AG20443 (cell line): ENCODE measurements around the gene ZMPSTE24.

Experiments
- DNase-seq: peaks from one replicate; pipeline ENCODE4 v3.0.0; 2012; ENCODE audit warnings: low spot score, mixed read lengths

ZMPSTE24 gene

GRCh38 chr1:40264354-40264781 is 6.3 kb downstream of the ZMPSTE24 start:
- no peak for DNase-seq

GRCh38 chr1:40265298-40265697 is 7.3 kb downstream of the ZMPSTE24 start:
- DNase-seq = no peak

- DNase-seq = no peak
Observed at GRCh38 chr1:40265919-40266318, 7.9 kb downstream of the ZMPSTE24 start.

DNA sequence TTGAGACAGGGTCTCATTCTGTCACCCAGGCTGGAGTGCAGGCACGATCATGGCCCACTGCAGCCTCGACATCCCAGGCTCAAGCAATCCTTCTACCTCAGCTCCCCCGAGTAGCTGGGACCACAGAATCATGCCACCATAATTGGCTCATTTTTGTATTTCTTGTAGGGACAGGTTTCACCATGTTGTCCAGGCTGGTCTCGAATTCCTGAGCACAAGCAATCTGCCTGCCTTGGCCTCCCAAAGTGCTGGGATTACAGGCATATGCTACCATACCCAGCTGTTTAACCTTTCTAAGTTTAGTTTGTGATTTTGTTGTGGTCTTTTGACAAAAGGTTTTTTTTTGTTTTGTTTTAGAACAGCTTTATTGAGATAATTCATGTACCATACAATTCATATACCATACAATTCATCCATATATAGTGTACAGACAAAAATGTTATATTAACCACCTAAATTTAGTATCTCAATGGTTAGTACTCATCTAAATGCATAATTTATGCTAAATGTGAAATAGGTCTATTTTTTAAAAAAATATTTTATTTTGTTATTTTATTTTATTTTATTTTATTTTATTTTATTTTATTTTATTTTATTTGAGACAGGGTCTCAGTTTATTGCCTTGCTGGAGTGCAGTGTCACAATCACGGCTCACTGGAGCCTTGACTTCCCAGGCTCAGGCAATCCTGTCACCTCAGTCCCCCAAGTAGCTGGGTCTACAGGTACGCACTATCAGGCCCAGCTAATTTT is 8.9 kb downstream of the ZMPSTE24 start:
- DNase-seq = no peak

- peak; percentile 78 for DNase-seq
Observed at GRCh38 chr1:40267767-40268187, 9.7 kb downstream of the ZMPSTE24 start.

DNA sequence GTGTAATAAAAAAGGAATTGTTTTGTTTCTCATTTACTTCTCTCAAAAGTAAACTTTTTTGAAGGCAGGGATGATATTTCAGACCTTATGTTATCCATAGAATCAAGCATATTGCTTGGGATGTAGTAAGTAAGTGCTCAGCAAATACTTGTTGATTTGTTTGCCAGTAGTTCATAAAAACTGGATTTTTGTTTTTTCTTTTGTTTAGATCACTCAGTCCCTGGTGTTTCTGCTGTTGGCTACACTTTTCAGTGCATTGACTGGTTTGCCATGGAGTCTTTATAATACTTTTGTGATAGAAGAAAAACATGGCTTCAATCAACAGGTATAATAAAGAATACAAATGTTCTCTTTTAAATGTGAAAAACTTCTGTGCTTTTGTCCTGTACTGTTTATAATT is 10.2 kb downstream of the ZMPSTE24 start:
- no peak for DNase-seq

GRCh38 chr1:40270152-40270834 is 12.3 kb downstream of the ZMPSTE24 start:
- peak; percentile 35 for DNase-seq

DNA sequence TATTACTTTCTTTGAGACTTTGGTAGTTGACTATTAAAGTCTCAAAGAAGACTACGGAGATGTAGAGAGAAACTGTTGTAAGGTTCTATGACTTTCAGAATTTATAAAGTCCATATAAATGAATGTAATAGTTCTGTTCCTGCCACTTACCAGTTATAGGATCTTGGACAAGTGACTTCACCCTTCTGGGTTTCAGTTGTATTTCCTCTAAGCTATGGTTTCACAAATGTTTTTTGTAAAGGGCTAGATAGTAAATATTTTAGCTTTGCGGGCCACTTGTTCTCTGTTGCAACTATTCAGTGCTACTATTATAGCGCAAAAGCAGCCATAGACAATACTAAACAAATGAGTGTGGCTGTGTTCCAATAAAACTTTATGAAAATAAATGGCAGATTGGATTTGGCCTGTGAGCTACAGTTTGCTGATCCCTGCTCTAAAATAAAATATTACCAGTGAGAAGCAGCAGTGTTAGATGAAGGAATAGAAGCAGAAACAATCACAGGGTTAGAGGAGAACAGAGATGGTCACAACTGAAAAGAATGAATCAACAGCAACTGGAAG is 14.7 kb downstream of the ZMPSTE24 start:
- no peak for DNase-seq

GRCh38 chr1:40273547-40274166 is 15.6 kb downstream of the ZMPSTE24 start:
- no peak for DNase-seq

GRCh38 chr1:40274331-40274730 is 16.3 kb downstream of the ZMPSTE24 start:
- no peak for DNase-seq

DNA sequence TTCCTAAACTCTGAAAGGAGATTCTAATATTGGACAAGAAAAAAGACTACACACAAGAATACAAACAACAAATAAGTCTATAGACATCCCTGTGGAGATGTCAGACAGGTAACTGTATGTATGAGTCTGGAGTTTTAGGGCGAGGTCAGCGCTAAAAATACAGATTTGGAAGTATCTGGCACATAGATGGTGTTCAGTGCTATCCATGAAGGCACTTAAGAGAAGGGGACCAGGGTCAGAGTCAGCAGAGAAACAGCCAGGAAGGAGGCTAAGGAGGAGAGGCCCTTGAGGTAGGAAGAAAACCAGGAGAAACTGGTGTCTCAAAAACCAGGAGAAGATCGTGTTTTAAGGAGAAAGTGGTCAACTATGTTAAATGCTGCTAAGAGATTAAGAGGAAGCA is 18.1 kb downstream of the ZMPSTE24 start:
- no peak for DNase-seq

DNA sequence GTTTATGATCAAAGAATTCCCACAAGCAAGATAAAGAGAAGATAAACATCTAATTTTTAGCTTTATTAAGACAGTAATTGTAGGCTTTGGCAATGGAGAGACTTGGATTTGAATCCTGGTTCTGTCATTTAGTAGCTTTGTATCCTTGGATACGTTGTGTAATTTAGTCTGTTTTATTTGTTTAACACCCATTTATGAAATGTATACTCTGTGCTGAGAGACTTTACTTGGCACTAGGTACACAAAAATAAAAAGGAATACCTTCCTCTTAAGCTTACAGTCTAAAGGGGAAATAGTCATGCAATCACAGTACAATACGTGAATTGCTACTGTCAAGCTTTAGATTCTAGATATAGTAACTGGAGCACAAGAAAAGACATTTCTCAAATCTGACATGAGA is 23.8 kb downstream of the ZMPSTE24 start:
- DNase-seq = no peak

- no peak for DNase-seq
Observed at GRCh38 chr1:40291293-40291692, 33.3 kb downstream of the ZMPSTE24 start.

DNA sequence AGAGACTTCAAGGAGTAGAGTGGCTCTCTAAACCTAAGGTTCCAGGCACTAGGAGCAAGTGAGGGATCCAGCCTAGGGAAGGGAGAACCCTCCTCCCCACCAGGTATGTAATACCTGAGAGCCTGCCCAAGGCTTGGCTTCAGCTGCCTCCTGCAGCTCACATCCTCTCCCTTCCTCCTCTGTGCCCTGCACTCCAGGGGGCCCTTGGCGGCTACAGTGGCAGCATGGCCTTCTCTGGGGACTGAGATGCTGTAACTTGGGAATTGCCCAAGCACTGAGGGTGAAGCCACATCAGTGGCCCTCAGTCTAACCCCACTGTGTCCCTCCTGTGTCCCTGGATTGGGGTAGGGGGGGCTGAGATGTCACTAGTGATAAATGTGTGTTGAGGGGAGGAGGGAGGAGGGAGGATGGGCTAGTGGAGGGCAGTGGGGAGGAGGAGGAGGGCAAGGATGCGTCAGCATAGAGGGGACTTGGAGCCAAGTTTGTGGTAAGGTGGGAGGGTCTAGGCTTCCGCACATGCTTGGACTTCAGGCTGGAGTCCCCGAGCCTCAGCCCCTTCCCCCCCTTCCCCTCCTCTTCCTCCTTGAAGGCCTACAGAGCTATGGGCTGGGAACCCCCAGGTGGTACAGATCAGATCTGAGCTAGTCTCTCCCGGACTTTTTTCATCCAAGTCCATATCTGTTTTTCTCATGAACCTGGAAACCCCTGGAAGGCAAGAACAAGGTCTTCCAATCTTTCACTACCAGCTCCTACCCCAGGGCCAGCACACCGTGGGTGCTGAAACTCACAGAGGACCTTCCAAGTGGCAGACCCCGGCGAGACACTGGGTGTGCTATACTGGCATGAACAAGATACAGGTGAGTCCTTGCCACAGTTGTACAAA is 41.6 kb downstream of the ZMPSTE24 start:
- no peak for DNase-seq

DNA sequence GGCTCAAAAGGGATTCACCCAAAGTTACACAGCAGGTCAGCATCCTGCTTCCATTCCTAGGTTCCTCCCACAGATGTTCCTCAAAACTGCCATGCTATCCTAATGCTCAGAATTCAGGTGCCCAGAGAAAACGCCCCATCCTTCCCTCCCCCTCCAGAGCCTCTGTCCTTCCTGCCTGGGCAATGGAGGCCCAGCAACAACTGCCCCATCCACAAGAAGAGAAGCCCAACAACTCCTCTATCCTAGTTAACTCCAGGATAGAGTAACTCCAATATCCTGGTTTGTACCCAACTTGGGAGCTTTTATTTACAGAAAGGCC is 42.2 kb downstream of the ZMPSTE24 start:
- DNase-seq = no peak

DNA sequence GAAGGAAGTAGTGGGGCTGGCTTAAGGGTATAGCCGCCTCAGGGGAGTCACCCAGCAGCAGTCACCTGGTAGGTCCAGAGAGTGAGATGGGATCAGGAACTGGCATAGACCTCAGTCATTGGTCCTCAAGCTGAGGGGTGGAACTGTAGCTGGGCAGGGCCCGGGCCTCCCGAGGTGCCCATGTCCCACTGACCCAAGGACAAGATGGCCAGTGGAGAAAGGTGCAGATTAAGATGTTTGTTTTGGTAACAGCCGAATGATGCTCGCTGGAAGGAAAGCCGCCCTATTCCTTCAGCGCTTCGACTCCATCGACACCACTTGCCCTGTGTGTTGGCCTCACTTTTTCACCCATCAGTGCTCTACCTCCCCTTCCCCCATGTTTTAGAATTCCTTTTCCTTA is 42.6 kb downstream of the ZMPSTE24 start:
- no peak for DNase-seq

- DNase-seq = no peak
Observed at GRCh38 chr1:40301066-40301465, 43.0 kb downstream of the ZMPSTE24 start.

GRCh38 chr1:40301541-40302299 is 43.7 kb downstream of the ZMPSTE24 start:
- no peak for DNase-seq

GRCh38 chr1:40302475-40302874 is 44.4 kb downstream of the ZMPSTE24 start:
- no peak for DNase-seq

DNA sequence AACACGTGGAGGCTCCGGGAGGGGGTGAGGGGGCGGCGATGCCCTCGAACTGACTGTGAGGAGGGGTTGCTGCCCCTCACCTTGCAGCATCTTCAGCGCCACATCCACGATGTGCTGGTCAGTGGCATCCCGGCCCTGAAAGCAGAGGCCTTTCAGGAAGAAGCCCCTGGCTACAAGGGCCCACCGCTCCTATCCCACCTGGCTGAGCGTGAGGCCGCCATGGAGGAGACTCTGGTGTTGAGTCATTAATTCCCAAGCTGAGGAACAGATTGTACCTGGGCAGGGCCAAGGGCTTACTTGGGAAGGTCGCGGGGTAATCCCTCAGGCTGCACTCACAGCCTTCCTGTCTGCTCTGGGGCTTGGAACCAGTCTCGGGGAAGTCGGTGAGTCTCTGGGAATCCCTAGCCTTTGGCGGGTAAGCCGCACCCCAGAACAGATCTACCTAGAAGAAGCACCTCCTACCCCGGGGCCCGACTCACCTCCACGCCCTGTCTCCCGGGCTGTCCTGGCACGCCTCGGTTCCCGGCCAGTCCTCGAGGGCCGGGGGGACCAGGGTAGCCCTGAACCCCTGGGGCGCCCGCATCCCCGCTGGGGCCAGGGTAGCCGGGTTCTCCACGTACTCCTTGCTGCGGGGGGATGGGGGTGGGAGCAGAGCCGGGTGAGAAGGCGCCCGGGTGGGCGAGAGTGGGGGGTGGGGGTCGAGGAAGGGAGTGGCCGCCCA is 45.2 kb downstream of the ZMPSTE24 start:
- no peak for DNase-seq

- DNase-seq = no peak
Observed at GRCh38 chr1:40303790-40304189, 45.8 kb downstream of the ZMPSTE24 start.
